ENCODE data around the gene GLMP. TPM values are rescaled to one million over a fixed set of nuclear protein-coding genes. Genes with fewer than 3 reads are reported as not detected.

GLMP gene
- polyA plus RNA-seq, 2 of the 4 experiments (the other 2 are of a cell fraction) = 12.4 to 32.5 TPM

- H3K27ac ChIP-seq = no peak overlapping the region
- ChIA-PET CTCF (interaction anchor here (0.6 to 4.5 kb wide), 7 partner anchors 9 to 117 kb away, joined by 3 to 25 read pairs (median 5); partner anchors contain the start of gene BGLAP), POLR2A (interaction anchor here (1.6 kb wide), 1 partner anchor 20 kb away, joined by 5 read pairs; the partner anchor contains the start of gene SMG5)
- FAIRE-seq (no peak), ATAC-seq (peak; percentile 31 to 56; a peak in 4 of 6 replicates), DNase-seq (ENCODE audit: low read depth in 1 of 2, low spot score in 1 of 2) (peak in 1 of 2 experiments; percentile 68)
- WGBS (ENCODE audit: missing lambda C conversion rate) = 62% methylated on average over 9 of the region's 9 CpGs
- peaks cover 15% of the 10 kb centered on the region for H3K4me1 ChIP-seq
- no peaks in the 10 kb centered on the region for H3K9me3 ChIP-seq
- peak overlapping the region; percentile 30; the same call in 2 of the 3 replicates for H3K4me2 ChIP-seq
- no peak overlapping the region for H3K4me3 ChIP-seq
- TF ChIP-seq MAX (IDR thresholded peaks at IDR 0.05) (0 out of 2 replicates have a peak, but pooled peaks have one; percentile 23), HMGXB4 (CRISPR knock-in tag; IDR thresholded peaks at IDR 0.05; ENCODE audit: borderline replicate concordance) (no peak), KDM1A (IDR thresholded peaks at IDR 0.05; ENCODE audit: low read depth) (no peak), MYC (IDR thresholded peaks at IDR 0.05; ENCODE audit: borderline replicate concordance, low read length) (no peak)
These were observed 32.8 kb downstream of the GLMP start for GRCh38 chr1:156262461-156263287.

- ChIA-PET POLR2A (interaction anchor here (1.7 kb wide), 1 partner anchor 22 kb away, joined by 5 read pairs; the partner anchor contains the start of gene SMG5), CTCF (interaction anchor here (1.1 to 4.5 kb wide), 5 partner anchors 9 to 124 kb away, joined by 3 to 25 read pairs (median 12); partner anchors contain the start of gene PAQR6)
- ATAC-seq = no peak
- no peak for TF ChIP-seq TP53 (CRISPR knock-in tag; IDR thresholded peaks at IDR 0.05)
- no peak for TF ChIP-seq CEBPB (IDR thresholded peaks at IDR 0.05)
- no peak for TF ChIP-seq BCL3 (IDR thresholded peaks at IDR 0.05)
- no peak for TF ChIP-seq MAX (IDR thresholded peaks at IDR 0.05)
- TF ChIP-seq NR3C1 (IDR thresholded peaks at IDR 0.05) = no peak
- TF ChIP-seq HDAC2 (IDR thresholded peaks at IDR 0.05) = no peak
- TF ChIP-seq E2F6 (IDR thresholded peaks at IDR 0.05; ENCODE audit: borderline replicate concordance, low read depth) = no peak
- no peak for TF ChIP-seq ZSCAN20 (CRISPR knock-in tag; IDR thresholded peaks at IDR 0.05)
- TF ChIP-seq JUNB (IDR thresholded peaks at IDR 0.05) = no peak
- TF ChIP-seq HMGXB4 (CRISPR knock-in tag; IDR thresholded peaks at IDR 0.05; ENCODE audit: borderline replicate concordance) = no peak
- no peak for TF ChIP-seq HOXB5 (CRISPR knock-in tag; IDR thresholded peaks at IDR 0.05)
- no peak for TF ChIP-seq USF2 (IDR thresholded peaks at IDR 0.05)
- TF ChIP-seq HOXB13 (CRISPR knock-in tag; IDR thresholded peaks at IDR 0.05; ENCODE audit: low read depth) = no peak
- no peak for TF ChIP-seq MAFK (IDR thresholded peaks at IDR 0.05; ENCODE audit: partially characterized antibody)
- TF ChIP-seq JUN (IDR thresholded peaks at IDR 0.05) = no peak
- TF ChIP-seq ZC3H11A (IDR thresholded peaks at IDR 0.05) = no peak
- no peak for TF ChIP-seq HES2 (IDR thresholded peaks at IDR 0.05)
- Histone ChIP-seq H3K27ac (no peak overlapping the region), H3K4me1 (peaks cover 15% of the 10 kb centered on the region), H3K4me3 (no peak overlapping the region), H3K9me3 (no peaks in the 10 kb centered on the region), H3K4me2 (no peak overlapping the region)
- DNase-seq (ENCODE audit: low read depth in 1 of 2, low spot score in 1 of 2) = no peak
- FAIRE-seq = no peak
- WGBS (ENCODE audit: missing lambda C conversion rate) = 100% methylated on average over 1 of the region's 2 CpGs
These were observed 34.6 kb downstream of the GLMP start for GRCh38 chr1:156260896-156261295.
